ENCODE results near the gene SV2C. TPM values are rescaled to one million over a fixed set of nuclear protein-coding genes. Genes with fewer than 3 reads are reported as not detected.
"Not testable (repeated sequence)": the region's sequence is repeated elsewhere in the genome, so short reads cannot be mapped to it uniquely, and the experiment has no call there.

SV2C gene
- total RNA-seq, 1 donor, result not detected

- H3K4me2 ChIP-seq (ENCODE audit: insufficient read depth, low read length), result no peak overlapping the region
- H3K9me3 ChIP-seq (ENCODE audit: low read depth, low read length), result no peaks in the 10 kb centered on the region
- no peaks in the 10 kb centered on the region for H3K79me2 ChIP-seq (ENCODE audit: insufficient read depth, low read length)
- TF ChIP-seq CTCF (IDR thresholded peaks at IDR 0.05; ENCODE audit: extremely low read depth, low read depth, low read length), result no peak
- no peak overlapping the region for H3K27ac ChIP-seq (ENCODE audit: low read depth, low read length)
- no peaks in the 10 kb centered on the region for H3K36me3 ChIP-seq (ENCODE audit: insufficient read depth, low read length)
- no peaks in the 10 kb centered on the region for H3K4me1 ChIP-seq (ENCODE audit: insufficient read depth, low read length)
- no peak overlapping the region for H3K4me3 ChIP-seq (ENCODE audit: insufficient read depth, low read length)
- H4K20me1 ChIP-seq (ENCODE audit: insufficient read depth, low read length), result no peaks in the 10 kb centered on the region
- H3K27me3 ChIP-seq (ENCODE audit: insufficient read depth, low read length), result no peaks in the 10 kb centered on the region
- DNase-seq (ENCODE audit: insufficient read length, low spot score, missing footprints), result no peak
- H2AFZ ChIP-seq (ENCODE audit: low read length), result no peak overlapping the region
These were observed 157.2 kb downstream of the SV2C start for GRCh38 chr5:76240336-76240735.

- H3K9me3 ChIP-seq (ENCODE audit: low read depth, low read length); H3K27ac ChIP-seq (ENCODE audit: low read depth, low read length): not testable (repeated sequence)
These were observed 159.0 kb downstream of the SV2C start for GRCh38 chr5:76242155-76242554.

GRCh38 chr5:76245590-76245989 lies 162.4 kb downstream of the SV2C start:
- no peaks in the 10 kb centered on the region for H3K9me3 ChIP-seq (ENCODE audit: low read depth, low read length)
- H3K27ac ChIP-seq (ENCODE audit: low read depth, low read length), result no peak overlapping the region
- no peak for TF ChIP-seq CTCF (IDR thresholded peaks at IDR 0.05; ENCODE audit: extremely low read depth, low read depth, low read length)
- H3K4me1 ChIP-seq (ENCODE audit: insufficient read depth, low read length), result no peaks in the 10 kb centered on the region
- no peak overlapping the region for H3K4me2 ChIP-seq (ENCODE audit: insufficient read depth, low read length)
- no peak for DNase-seq (ENCODE audit: insufficient read length, low spot score, missing footprints)
- no peaks in the 10 kb centered on the region for H3K36me3 ChIP-seq (ENCODE audit: insufficient read depth, low read length)
- no peak overlapping the region for H2AFZ ChIP-seq (ENCODE audit: low read length)
- no peaks in the 10 kb centered on the region for H3K27me3 ChIP-seq (ENCODE audit: insufficient read depth, low read length)
- no peaks in the 10 kb centered on the region for H4K20me1 ChIP-seq (ENCODE audit: insufficient read depth, low read length)
- no peak overlapping the region for H3K4me3 ChIP-seq (ENCODE audit: insufficient read depth, low read length)
- H3K79me2 ChIP-seq (ENCODE audit: insufficient read depth, low read length), result no peaks in the 10 kb centered on the region

More at GRCh38 chr5:76242155-76242554, 159.0 kb downstream of the SV2C start:
- not testable (repeated sequence) for H3K4me3 ChIP-seq (ENCODE audit: insufficient read depth, low read length); H2AFZ ChIP-seq (ENCODE audit: low read length); H3K36me3 ChIP-seq (ENCODE audit: insufficient read depth, low read length); H3K4me1 ChIP-seq (ENCODE audit: insufficient read depth, low read length); H4K20me1 ChIP-seq (ENCODE audit: insufficient read depth, low read length); H3K27me3 ChIP-seq (ENCODE audit: insufficient read depth, low read length); H3K79me2 ChIP-seq (ENCODE audit: insufficient read depth, low read length); DNase-seq (ENCODE audit: insufficient read length, low spot score, missing footprints); H3K4me2 ChIP-seq (ENCODE audit: insufficient read depth, low read length)

- DNase-seq (ENCODE audit: insufficient read length, low spot score, missing footprints), result no peak
- Histone ChIP-seq H2AFZ (ENCODE audit: low read length) (no peak overlapping the region), H3K4me3 (ENCODE audit: insufficient read depth, low read length) (no peak overlapping the region), H3K27me3 (ENCODE audit: insufficient read depth, low read length) (no peaks in the 10 kb centered on the region), H3K27ac (ENCODE audit: low read depth, low read length) (no peak overlapping the region), H3K79me2 (ENCODE audit: insufficient read depth, low read length) (no peaks in the 10 kb centered on the region), H3K4me1 (ENCODE audit: insufficient read depth, low read length) (no peaks in the 10 kb centered on the region), H4K20me1 (ENCODE audit: insufficient read depth, low read length) (no peaks in the 10 kb centered on the region), H3K9me3 (ENCODE audit: low read depth, low read length) (no peaks in the 10 kb centered on the region), H3K36me3 (ENCODE audit: insufficient read depth, low read length) (no peaks in the 10 kb centered on the region), H3K4me2 (ENCODE audit: insufficient read depth, low read length) (no peak overlapping the region)
- no peak for TF ChIP-seq CTCF (IDR thresholded peaks at IDR 0.05; ENCODE audit: extremely low read depth, low read depth, low read length)
These were observed 166.4 kb downstream of the SV2C start for GRCh38 chr5:76249621-76250020.
